HG02938 (cell line): Measurements from ENCODE around the gene COL4A3.

ENCODE experiments used
- ATAC-seq: cut with Tn5 transposase; IDR thresholded peaks from one replicate; pipeline ENCODE4 v1.9.1; 2021; ENCODE audit warnings: mild to moderate bottlenecking, moderate library complexity; ENCODE audit not compliant: unreplicated experiment

Gene COL4A3

DNA sequence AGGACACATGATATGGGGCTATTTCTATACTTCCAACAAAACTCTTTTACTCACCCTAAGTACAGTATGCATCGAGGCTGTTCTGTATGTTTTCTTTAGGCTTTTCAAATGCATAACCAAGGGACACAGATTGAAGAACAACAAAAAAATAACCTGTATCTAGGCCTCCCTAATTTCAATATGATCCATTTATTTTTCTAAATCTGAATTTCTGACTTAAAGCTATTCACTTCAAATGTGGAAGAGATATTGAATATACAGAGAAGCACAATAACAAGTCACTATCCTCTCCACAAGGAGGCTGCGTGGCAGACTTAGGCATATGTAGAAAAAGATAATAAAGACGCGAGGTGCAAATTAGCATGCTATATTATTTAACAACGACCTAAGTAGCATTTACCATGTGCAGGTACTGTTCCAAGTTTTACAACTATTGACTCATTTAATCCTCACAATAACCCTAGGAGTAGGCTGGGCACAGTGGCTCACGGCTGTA is 121.4 kb downstream of the COL4A3 start:
- no peak for ATAC-seq

DNA sequence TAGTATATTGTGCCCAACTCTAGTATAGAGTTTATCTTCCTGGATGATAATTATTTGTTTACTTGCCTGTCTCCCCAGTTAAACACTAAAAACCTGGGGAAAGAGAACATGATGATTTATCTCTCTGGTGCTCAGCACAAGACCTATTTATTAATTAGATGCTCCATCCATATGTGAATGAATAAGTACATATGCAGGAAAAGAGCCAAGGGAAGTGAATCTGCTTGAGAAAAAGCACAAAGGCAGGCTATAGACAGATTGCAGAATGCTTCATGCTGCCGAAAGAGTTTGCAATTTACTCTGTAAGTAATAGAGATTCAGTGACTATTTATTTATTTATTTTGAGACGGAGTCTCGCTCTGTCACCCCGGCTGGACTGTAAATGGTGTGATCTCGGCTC is 123.3 kb downstream of the COL4A3 start:
- no peak for ATAC-seq

DNA sequence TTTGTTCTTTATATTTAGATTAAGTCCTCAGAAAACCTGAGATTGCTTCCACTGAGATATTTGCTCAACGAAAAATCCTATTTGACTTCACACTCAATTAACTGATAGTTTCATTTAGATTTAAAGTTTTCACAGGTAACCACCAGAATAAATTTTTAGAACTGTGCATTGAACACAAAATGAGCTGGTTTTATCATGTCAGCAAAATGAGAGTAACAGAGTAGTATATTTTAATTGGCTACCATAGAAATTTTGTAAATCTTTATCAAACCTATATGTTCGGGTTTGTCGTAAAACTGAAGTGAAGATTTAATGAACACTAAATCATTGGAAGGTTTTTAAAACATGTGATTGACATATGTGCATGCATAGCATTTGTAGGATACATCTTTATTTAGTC is 127.9 kb downstream of the COL4A3 start:
- ATAC-seq: no peak

DNA sequence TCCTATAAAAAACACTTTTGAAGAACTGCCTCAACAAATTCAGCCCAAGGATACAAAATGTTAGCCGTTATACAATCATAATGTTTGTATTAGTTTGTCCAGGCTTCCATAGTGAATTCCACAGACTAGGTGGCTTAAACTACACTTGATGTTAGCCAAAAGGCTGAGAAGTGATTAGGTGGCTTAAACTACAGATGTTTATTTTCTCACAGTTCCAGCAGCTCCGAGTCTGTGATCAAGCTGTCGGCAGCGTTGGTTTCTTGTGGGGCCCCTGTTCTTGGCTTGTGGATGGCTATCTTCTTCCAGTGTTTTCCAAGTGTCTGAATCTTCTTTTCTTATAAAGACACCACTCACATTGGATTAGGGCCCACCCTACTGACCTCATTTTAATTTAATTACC is 129.1 kb downstream of the COL4A3 start:
- ATAC-seq: no peak

DNA sequence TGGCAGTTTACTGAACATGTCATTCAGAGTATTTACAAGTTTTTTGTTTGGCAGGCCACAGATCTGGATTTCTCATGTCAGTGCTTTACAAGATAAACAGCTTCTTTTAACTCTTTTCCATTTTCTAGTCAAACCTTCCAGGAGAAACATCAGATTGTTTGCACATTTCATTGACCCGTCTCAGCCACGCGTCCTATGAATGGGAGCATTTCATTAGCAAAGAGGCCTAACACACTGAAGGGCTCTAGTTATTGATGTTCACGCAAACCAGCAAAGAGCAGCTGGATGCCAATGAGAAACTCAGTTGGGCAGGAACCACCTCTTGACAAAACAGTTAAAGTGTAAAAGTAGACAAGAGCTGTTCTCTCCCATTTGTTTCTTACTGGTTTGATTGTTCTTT is 131.4 kb downstream of the COL4A3 start:
- no peak for ATAC-seq

DNA sequence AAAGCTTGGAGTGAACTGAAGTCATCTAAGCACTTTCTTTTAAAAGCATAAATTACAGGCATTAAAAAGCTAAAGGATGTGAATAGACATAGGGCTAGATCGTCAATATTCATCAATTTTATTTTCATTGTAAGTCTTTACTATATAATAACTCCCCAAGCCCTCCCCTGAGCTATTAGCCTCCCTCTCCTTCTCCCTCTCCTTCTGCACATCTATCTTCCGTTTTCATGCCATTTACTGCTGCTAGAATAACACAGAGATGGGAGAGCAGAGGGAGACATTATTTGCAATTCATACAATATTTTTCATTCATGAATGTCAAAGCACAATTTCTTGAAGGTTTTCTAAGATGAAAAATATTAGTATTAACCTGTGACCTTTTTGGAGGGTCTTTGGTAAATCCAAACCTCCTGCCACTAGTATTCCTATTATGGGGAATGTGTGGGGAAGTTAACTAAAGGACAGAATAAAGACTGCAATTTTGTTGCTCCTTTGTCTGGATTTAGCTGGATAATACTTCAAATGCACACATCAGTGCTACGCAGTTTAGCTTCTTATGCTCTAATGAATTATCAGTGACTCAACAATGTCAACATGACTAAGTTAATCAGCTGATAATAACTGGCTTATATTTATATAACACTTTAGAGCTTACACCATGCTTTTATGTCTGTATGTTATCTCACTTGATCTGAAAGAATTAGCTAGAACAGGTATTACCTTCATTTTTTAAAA is 132.4 kb downstream of the COL4A3 start:
- ATAC-seq: no peak

DNA sequence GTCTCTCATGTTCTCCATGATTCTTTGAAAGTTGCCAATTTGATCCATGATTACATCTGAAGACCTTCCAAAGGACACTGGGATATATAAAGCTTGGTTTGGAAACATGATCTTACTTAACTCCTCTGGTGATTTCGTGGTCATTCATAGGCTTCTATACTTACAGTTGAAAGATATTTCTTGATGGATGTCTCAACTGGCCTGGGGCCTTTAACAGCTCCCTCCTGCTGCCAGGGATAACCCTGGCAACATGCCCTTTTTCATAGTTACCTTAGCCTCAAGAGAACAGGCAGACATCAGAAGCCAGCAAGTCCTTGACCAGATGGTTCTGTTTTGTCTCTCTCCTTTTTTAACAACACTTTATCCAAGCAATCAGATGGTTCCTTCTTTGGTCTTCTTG is 137.1 kb downstream of the COL4A3 start:
- ATAC-seq: no peak

DNA sequence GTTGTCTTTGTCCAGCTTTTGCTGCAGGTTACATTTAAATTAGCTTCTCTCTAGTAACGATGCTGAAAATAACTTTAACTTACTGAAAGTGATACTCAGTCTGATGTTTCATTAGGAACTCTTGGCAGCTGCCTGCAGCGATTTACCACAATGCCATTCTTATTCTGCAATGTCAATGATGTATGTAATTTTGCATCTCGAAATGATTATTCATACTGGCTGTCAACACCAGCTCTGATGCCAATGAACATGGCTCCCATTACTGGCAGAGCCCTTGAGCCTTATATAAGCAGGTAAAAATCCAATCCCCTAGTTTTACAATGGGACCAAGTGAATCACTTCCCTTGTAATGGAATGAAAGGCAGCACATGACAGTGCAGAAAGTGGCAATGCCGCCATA is 144.4 kb downstream of the COL4A3 start:
- peak; percentile 68 for ATAC-seq

DNA sequence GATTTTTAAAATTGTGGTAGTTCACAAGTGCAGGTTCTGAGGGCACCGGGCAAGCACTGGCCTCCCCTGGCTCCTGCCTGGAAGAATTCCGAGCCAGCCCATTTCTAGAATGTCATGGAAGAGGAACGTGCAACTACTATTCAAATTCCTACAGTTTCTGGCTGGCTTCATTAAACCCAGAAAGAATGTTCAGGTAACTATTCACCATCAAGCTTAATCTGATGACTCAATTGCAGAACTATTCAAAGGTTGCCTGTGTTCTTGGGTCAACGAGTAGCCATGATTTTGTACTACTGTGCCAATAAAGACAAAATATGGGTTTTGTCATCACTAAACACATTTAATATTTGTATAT is 146.3 kb downstream of the COL4A3 start:
- ATAC-seq: no peak

DNA sequence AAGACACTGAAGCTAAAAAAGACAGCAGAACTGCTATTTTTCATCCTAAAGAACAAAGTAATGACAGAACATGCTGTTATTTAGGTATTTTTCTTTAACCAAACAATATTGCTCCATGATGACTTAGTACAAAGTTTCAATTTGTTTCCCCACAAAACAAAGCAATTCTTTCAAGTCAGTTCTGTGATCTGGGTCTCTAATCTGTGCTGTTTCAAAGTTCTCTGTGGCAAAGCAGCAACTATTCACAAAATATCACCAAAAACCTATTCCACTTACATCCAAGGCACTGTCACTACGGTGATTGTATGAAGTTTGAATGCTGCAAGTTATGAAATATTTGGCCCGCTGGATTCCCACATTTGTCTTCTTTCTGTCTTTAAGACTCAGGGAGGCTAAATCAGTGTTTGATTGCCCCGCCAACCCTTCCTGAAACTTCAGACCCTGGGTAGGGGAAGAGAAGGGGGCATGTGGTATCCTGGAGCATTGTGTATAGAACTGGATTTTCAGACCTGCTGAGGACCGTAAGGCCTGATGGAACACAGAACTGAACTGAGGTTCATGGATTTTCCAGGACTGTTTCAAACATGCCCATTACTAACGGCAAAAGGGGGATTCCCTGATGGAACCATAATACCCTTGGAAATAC is 147.6 kb downstream of the COL4A3 start:
- no peak for ATAC-seq

DNA sequence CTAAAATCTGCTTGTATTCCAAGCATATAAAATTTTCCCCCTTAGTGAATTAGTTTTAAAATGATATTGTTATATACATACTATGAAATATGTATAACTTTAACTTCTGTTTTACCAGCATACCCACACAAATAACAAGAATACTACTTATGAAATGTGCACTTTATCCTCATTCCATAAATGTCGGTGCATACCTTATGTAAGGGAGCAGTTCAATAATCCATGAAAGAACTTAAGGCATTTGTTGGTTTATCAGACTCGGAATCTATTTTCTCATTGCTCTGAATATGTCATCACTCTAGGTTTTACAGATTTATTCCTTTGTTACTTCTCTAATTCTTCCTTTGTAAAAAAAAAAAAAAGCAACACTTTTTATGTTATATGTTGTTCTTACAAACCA is 148.2 kb downstream of the COL4A3 start:
- no peak for ATAC-seq

DNA sequence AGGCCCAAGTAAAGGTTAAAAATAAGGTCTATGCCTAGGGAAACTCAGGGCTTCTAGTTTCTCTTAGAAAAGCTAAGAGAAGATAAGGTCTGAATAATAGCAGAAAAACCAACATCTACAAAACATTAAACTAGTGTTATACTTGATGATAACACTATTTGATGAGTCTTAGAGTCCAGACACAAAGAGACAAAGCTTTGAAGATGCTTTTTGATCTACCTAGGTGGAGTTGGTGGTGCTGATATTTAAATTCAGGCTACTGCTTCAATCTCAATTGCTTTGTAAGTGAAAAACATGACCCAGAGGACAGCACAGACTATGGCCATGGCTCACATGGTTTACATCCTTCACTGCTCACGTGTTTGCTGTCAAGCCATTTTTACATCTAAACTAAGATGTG is 148.9 kb downstream of the COL4A3 start:
- ATAC-seq: no peak

DNA sequence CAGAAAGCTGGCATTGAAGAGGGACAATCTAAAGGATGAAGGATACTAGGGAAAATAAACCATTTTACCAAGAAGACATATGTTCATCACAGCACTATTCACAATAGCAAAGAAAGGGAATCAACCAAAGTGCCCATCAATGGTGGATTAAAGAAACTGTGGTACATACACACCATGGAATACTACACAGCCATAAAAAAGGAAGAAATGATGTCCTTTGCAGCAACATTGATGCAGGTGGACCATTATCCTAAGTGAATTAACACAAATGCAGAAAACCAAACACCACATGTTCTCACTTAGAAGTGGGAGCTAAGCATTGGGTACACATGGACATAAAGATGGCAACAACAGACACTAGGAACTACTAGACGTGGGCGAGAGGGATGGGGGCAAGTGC is 153.4 kb downstream of the COL4A3 start:
- no peak for ATAC-seq

DNA sequence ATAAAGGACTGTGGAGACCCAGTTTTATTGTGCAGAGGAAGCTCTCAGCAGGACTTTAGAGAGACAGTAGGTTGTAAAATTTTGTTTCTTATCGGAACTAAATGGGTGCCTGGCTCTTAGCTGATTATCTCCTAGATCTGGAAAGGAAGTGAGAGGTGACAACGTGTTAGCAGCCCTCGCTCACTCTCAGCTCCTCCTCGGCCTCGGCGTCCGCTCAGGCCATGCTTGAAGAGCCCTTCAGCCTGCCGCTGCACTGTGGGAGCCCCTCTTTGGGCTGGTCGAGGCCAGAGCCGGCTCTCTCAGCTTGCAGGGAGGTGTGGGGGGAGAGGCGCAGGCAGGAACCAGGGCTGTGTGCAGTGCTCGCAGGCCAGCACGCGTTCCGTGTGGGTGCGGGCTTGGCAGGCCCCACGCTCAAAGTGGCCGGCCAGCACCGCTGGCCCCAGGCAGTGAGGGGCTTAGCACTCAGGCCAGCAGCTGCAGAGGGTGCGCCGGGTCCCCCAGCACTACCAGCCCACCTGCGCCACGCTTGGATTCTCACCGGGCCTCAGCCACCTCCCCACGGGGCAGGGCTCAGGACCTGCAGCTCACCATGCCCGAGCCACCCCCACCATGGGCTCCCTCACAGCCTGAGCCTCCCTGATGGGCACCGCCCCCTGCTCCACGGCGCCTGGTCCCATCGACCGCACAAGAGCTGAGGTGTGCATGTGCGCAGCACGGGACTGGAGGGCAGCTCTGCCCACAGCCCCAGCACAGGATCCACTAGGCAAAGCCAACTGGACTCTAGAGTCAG is 156.1 kb downstream of the COL4A3 start:
- no peak for ATAC-seq

DNA sequence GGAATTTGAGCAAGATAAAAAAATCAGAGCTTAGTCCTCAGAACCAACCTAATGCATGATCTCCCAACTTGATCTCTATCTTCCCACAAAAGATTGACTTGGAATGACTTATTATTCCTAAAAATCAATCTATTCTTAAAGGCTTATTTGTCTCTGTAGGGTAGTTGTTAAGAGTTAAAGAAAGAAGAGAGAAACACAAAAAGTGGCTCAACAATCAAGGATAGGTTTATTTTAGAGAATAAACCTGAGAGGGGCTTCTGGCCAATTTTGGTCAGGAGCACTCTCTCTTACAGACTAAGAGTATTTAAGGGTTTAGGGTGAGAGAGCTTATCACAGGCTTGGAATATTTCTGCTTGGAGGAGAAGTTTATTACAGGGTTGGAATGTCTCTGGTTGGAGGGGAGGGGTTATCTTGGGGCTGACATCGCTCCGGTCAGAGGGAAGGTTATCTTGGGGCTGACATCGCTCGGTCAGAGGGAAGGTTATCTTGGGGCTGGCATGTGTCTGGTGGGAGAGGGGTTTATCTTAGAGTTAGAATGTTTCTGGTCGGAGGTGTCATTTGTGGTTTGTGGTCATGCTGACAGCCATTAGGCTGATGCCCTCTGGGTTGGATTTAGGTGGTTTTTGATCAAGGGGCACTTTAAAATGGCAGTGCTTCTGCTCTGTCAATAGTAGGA is 158.2 kb downstream of the COL4A3 start:
- ATAC-seq: no peak

DNA sequence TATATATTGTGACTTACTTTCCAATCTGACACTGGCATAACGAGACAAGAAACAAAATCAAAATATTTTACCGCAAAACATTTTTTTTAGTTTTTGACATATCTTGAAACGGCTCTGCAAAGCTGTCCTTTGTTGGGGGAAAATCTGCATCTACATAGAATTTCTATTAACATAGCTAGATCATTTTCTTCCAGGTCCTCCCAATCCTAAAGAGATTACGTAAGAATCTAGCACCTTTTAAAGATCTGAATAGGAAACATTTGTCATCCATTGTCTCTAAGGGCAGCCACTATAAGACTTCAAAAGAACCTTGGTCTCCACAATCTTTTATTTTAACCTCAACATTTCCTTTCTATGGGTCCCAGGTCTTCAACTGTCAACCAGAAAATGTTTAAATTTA is 159.4 kb downstream of the COL4A3 start:
- no peak for ATAC-seq

DNA sequence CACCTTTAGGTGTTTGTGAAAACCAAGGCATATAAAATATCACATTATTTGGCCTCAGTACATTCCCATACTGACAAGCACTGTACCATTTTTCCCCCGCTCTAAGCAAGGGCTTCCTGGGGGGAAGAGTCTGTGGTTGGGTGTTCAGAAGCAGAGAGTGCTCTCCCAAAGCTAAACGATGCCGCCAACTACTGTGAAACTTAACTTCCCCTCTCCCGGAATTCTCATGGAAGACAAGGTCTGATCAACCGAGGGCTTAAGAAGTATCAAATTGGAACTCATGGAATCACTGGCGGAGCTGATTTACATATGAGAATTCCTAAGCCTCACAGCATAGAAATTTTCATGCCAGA is 160.2 kb downstream of the COL4A3 start:
- ATAC-seq: no peak

DNA sequence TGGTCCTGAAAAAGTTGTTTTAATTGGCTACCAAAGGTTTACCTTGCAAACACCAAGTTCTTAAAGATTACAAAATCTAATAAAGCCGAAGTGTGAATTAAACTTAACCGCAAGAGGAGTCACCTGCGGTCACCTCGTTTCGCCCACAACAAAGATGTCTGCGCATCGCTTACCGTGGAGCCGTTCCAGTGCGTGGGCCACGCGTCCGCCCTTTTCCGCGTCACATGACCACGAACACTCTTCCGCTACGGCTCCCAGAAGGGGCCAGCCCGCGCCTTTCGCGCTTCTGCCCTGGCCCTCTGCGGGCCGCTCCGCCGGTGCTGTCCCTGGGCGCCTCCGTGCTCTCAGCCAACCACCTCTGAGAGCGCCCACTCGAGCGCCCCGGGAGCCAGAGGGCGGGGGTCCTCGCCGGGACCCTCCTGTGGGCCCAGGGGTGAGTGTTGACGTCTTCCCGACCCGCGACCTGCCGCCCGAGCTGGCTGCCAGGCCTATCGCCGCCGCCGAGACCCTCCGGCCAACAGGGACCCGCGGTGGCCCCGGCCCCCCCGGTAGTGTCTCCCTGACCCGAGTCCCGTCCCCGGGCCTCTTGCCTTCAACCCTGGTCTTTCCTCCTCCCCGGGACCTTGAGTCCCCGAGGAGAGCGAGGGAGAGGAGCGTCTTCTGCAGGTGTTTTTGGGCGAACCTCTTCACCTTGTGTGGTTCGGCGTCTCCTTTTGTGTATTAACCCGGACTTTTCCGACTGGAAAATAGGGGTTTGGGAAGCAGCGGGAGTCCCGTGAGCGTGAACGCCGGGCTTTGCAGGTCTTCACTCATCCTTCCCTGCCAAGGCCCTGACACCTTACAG is 160.8 kb downstream of the COL4A3 start, which contains the start of gene MFF:
TSS of gene MFF (plus strand) at position 257 of the 844 bp plus-strand sequence. CDS start 5,415 bp downstream, outside the sequence.
- ATAC-seq: peak; percentile 97

DNA sequence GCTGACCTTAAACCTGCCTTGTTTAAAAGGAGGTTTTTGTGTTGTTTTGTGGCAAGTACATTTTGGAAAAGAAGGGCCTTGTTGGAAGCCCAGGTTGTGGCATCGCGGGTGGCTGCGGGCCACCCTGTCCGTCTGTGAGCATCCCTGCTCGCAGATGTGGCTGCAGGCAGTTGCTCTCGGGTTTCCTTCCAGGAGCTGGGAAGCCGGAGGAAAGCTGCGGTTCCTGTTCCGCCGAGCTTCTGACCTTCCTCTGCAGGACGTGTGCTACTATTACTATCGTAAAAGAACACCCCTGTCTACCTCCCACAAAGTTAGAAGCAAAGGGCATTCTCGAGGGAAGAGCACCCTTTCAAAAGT is 161.4 kb downstream of the COL4A3 start:
- peak; percentile 5 for ATAC-seq

DNA sequence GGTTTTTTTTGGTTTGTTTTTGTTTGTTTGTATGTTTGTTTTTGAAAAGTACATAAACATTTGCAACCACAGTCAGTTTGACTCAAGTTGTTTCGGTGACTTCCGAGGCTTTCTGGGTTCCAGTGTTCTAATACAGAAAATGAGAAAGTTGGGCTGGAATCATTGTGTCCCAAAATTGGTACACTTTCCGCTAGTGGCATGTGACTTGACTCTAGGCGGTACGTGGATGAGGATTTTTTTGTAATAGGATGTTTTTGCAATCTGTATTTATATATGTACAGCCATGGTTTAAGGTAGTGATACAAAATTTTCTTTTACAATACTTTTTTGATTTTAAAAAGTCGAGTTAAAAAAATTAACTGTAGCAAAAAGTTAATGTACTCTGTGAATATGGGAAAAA is 162.4 kb downstream of the COL4A3 start:
- no peak for ATAC-seq

DNA sequence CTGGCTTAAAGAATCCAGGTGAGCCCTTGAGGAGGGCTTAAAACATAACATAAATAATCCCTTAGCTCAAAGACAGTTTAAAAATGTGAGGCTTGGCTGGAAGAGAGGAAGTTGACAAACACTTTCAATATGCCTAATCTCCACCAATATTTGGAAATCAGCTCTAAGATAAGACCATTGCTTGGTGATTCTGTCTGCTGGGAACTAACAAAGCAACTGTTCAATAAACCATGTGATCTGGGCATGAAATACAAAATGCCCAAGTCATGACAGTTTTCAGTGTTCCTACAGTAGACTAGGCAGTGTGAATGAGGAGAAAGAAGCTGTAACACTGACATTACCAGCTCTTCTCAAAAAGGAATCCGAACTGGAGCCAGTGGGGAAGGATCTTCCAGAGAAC is 171.3 kb downstream of the COL4A3 start:
- ATAC-seq: no peak
